ENCODE measurements around the gene PTPRT. TPM values are rescaled to one million over a fixed set of nuclear protein-coding genes. Genes with fewer than 3 reads are reported as not detected.

The PTPRT gene
- polyA plus RNA-seq, 1 of the 3 experiments (the other 2 are of a cell fraction) = not detected

GRCh38 chr20:42138729-42139128 is 1051.0 kb downstream of the PTPRT start (continued):
- no peak for TF ChIP-seq GABPA (IDR thresholded peaks at IDR 0.05; ENCODE audit: low read depth)
- TF ChIP-seq RFX5 (IDR thresholded peaks at IDR 0.05; ENCODE audit: low read length) = no peak
- TF ChIP-seq CHD2 (IDR thresholded peaks at IDR 0.05; ENCODE audit: low read length, partially characterized antibody) = no peak
- TF ChIP-seq PBX3 (IDR thresholded peaks at IDR 0.05) = no peak
- no peak for TF ChIP-seq POLR2AphosphoS5 (IDR thresholded peaks at IDR 0.05; ENCODE audit: low read depth, low read length)
- TF ChIP-seq ELF1 (IDR thresholded peaks at IDR 0.05) = no peak
- TF ChIP-seq MEF2A (IDR thresholded peaks at IDR 0.05; ENCODE audit: borderline replicate concordance, low read depth) = no peak
- TF ChIP-seq USF2 (IDR thresholded peaks at IDR 0.05; ENCODE audit: borderline replicate concordance, low read depth, low read length) = no peak
- no peak for TF ChIP-seq IRF3 (IDR thresholded peaks at IDR 0.05; ENCODE audit: low read depth, low read length)
- TF ChIP-seq FOXJ3 (CRISPR knock-in tag; IDR thresholded peaks at IDR 0.05) = no peak

- H3K79me2 ChIP-seq (ENCODE audit: insufficient read depth) = no peaks in the 10 kb centered on the region
- no peaks in the 10 kb centered on the region for H3K9me2 ChIP-seq
- H3F3A ChIP-seq (replicated peaks; ENCODE audit: insufficient read depth) = no peaks in the 10 kb centered on the region
- 20% methylated on average over 5 of the region's 5 CpGs for WGBS (ENCODE audit: low lambda C conversion rate)
- no peaks in the 10 kb centered on the region for H3K27me3 ChIP-seq (ENCODE audit: insufficient read depth)
- no peak overlapping the region for H2AFZ ChIP-seq (ENCODE audit: low read depth)
- no peak overlapping the region for H3K9ac ChIP-seq
- no peaks in the 10 kb centered on the region for H4K20me1 ChIP-seq (ENCODE audit: insufficient read depth)
- ChIA-PET CTCF (interaction anchor here (0.8 to 0.9 kb wide), 2 partner anchors 10 to 107 kb away, joined by 3 read pairs; no protein-coding TSS in a partner anchor), POLR2A (no interaction called here)
- no peaks in the 10 kb centered on the region for H3K36me3 ChIP-seq (replicated peaks in 1 of 2; ENCODE audit: control insufficient read depth in 1 of 2, insufficient read depth in 2 of 2, low read length in 1 of 2)
- no peak overlapping the region for H3K4me2 ChIP-seq
- no peak overlapping the region for H3K27ac ChIP-seq (ENCODE audit: low read depth in 2 of 2, low read length in 1 of 2)
- DNase-seq = no peak
- no peak for TF ChIP-seq GABPA (IDR thresholded peaks at IDR 0.05; ENCODE audit: low read depth)
- TF ChIP-seq RAD21 (IDR thresholded peaks at IDR 0.05; ENCODE audit: low read length) = no peak
- no peak for TF ChIP-seq POLR2AphosphoS5 (IDR thresholded peaks at IDR 0.05; ENCODE audit: low read depth, low read length)
- H3K4me3 ChIP-seq (ENCODE audit: low read depth in 2 of 2, low read length in 1 of 2) = no peak overlapping the region
- H3K9me3 ChIP-seq = no peaks in the 10 kb centered on the region
- no peaks in the 10 kb centered on the region for H3K4me1 ChIP-seq (ENCODE audit: control insufficient read depth in 1 of 2, insufficient read depth in 2 of 2, low read depth in 1 of 2, low read length in 1 of 2)
Measured at GRCh38 chr20:42134265-42135098, 1055.2 kb downstream of the PTPRT start.

Data from SK-N-SH (cell line).